Spinal cord (tissue), 10 donors: Measurements from ENCODE around the gene PRSS33. TPM values are rescaled to one million over a fixed set of nuclear protein-coding genes. Genes with fewer than 3 reads are reported as not detected.

Experiments used
- DNase-seq, 6 donors: peaks; one replicate each; pipeline versions ENCODE4 v3.0.0 to v3.0.0-alpha.2; 2013 to 2015; ENCODE audit warnings: low spot score in 6 of 6, low read depth in 4 of 6
- H3K27ac ChIP-seq: one replicate; pipeline ENCODE4 v1.5.1; 2013; ENCODE audit warnings: low read depth, low read length, control low read depth
- H3K27me3 ChIP-seq: one replicate; pipeline ENCODE4 v1.6.1; 2013; ENCODE audit warnings: low read length; ENCODE audit not compliant: control insufficient read depth, insufficient read depth
- H3K36me3 ChIP-seq: one replicate; pipeline ENCODE4 v1.6.1; 2013; ENCODE audit warnings: low read length; ENCODE audit not compliant: control insufficient read depth, insufficient read depth
- H3K4me1 ChIP-seq: one replicate; pipeline ENCODE4 v1.6.1; 2013; ENCODE audit warnings: low read length; ENCODE audit not compliant: control insufficient read depth, insufficient read depth
- H3K4me3 ChIP-seq: one replicate; pipeline ENCODE4 v1.5.1; 2013; ENCODE audit warnings: low read depth, low read length, control low read depth
- H3K9me3 ChIP-seq: one replicate; pipeline ENCODE4 v1.6.1; 2013; ENCODE audit warnings: low read length; ENCODE audit not compliant: control insufficient read depth, insufficient read depth
- WGBS: methylation state at CpG from one replicate; pipeline ENCODE4 v1.1.5; 2013; ENCODE audit warnings: missing lambda C conversion rate; ENCODE audit not compliant: insufficient coverage; 5-methylcytosine and 5-hydroxymethylcytosine counted together
- polyA plus RNA-seq, 2 donors: library from polyadenylated mRNA; unstranded; fragments of 120-200 nt; gene quantifications; one replicate each; pipeline ENCODE4 v1.2.1, GENCODE V29; 2013; ENCODE audit not compliant: insufficient read length in 2 of 2
- total RNA-seq, 2 donors: library from RNA; depleted of rRNA in 1 of 2; stranded (reverse); fragments of 120-200 nt in 1 of 2; fragments of >200 nt in 1 of 2; gene quantifications; one replicate each; pipeline versions ENCODE4 v1.2.3 to v1.2.4, GENCODE V29; 2013 to 2014
- donor health status: healthy.

PRSS33 gene
- total and polyA plus RNA-seq, 4 donors: 0.17 to 0.24 (median 0.21) TPM; not detected in 1

- DNase-seq: no peak
- WGBS: 88% methylated on average over 15 of the region's 17 CpGs
- H3K36me3 ChIP-seq: no peaks in the 10 kb centered on the region
- H3K4me3 ChIP-seq: no peak overlapping the region
- H3K9me3 ChIP-seq: no peaks in the 10 kb centered on the region
- peaks cover 5% of the 10 kb centered on the region for H3K27me3 ChIP-seq
- H3K27ac ChIP-seq: no peak overlapping the region
- H3K4me1 ChIP-seq: peaks cover 10% of the 10 kb centered on the region
These were observed 41.6 kb upstream of the PRSS33 start for GRCh38 chr16:2828876-2829430.

- Histone ChIP-seq H3K4me1 (peaks cover 10% of the 10 kb centered on the region), H3K27ac (no peak overlapping the region), H3K4me3 (no peak overlapping the region), H3K9me3 (no peaks in the 10 kb centered on the region), H3K27me3 (peaks cover 5% of the 10 kb centered on the region), H3K36me3 (no peaks in the 10 kb centered on the region)
- no peak for DNase-seq
- 86% methylated on average over 8 of the region's 8 CpGs for WGBS
These were observed 41.1 kb upstream of the PRSS33 start for GRCh38 chr16:2828521-2828840.

DNA sequence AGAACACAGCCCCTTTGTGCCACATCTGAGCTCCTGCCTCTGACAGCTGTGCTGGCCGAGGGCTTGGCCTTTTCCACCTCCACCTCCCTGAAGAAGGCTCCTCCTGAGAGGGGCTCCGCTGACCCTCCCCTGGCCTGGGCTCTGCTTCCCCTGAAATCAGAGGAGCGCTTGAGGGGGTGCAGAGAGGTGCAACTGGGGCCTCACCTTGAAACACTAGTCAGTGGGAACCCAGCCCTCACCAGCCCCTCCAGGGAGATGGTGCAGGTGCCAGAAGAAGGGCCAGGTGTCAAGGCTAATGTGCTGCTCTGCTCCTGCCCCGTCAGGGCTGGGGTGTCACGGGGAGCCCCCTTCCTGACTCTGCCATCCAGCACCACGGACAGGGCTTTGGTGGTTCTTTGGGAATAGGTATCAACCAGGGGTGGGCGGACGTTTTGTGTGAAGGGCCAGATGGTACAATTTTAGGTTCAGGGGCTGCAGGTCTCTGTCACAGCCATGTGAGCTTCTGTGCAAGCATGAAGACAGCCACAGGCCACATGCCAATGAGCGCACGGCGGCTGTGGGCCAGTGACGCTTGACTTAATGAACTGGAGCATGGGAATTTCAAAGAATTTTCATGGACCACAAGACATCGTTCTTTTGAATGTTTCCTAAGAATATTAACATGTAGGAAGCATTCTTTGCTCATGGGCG is 40.6 kb upstream of the PRSS33 start:
- Histone ChIP-seq H3K27ac (no peak overlapping the region), H3K36me3 (no peaks in the 10 kb centered on the region), H3K27me3 (peaks cover 4% of the 10 kb centered on the region), H3K9me3 (no peaks in the 10 kb centered on the region), H3K4me1 (peaks cover 10% of the 10 kb centered on the region), H3K4me3 (no peak overlapping the region)
- 66% methylated on average over 12 of the region's 14 CpGs for WGBS
- DNase-seq: no peak

DNA sequence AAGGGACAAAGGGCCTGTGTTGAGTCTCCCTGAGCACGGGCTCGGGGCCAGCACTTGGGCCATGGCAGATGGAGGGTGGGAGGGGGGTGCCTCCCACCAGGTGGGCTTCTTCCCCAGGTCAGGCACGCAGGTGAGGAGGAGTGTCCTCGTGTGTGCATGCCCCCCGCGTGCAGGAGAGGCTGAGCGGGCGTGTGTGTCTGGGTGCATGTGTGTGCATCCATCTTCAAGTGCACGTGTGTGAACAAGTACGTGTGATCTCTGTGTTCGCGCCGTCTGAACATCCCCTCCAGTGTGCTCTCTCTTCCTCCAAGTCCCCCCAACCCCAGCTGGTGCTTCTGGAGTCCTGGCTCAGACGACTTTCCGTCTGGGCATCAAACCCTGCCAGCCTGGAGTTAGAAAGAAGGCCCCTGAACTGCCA is 40.0 kb upstream of the PRSS33 start:
- H3K9me3 ChIP-seq: no peaks in the 10 kb centered on the region
- H3K27ac ChIP-seq: no peak overlapping the region
- H3K36me3 ChIP-seq: no peaks in the 10 kb centered on the region
- H3K27me3 ChIP-seq: no peaks in the 10 kb centered on the region
- WGBS: 72% methylated on average over 14 of the region's 15 CpGs
- peak in 1 of 6 donors; percentile 61 for DNase-seq
- no peak overlapping the region for H3K4me3 ChIP-seq
- peaks cover 10% of the 10 kb centered on the region for H3K4me1 ChIP-seq

GRCh38 chr16:2826591-2827373 is 39.4 kb upstream of the PRSS33 start:
- no peak for DNase-seq
- H3K4me1 ChIP-seq: peaks cover 10% of the 10 kb centered on the region
- no peaks in the 10 kb centered on the region for H3K36me3 ChIP-seq
- no peaks in the 10 kb centered on the region for H3K9me3 ChIP-seq
- H3K27me3 ChIP-seq: peaks cover 3% of the 10 kb centered on the region
- H3K4me3 ChIP-seq: no peak overlapping the region
- H3K27ac ChIP-seq: no peak overlapping the region
- 71% methylated on average over 18 of the region's 19 CpGs for WGBS

GRCh38 chr16:2825906-2826305 is 38.5 kb upstream of the PRSS33 start:
- H3K27ac ChIP-seq: no peak overlapping the region
- H3K4me3 ChIP-seq: no peak overlapping the region
- WGBS: 77% methylated on average over 7 of the region's 11 CpGs
- H3K4me1 ChIP-seq: peaks cover 10% of the 10 kb centered on the region
- no peak for DNase-seq
- no peaks in the 10 kb centered on the region for H3K36me3 ChIP-seq
- H3K9me3 ChIP-seq: no peaks in the 10 kb centered on the region
- H3K27me3 ChIP-seq: peaks cover 4% of the 10 kb centered on the region

DNA sequence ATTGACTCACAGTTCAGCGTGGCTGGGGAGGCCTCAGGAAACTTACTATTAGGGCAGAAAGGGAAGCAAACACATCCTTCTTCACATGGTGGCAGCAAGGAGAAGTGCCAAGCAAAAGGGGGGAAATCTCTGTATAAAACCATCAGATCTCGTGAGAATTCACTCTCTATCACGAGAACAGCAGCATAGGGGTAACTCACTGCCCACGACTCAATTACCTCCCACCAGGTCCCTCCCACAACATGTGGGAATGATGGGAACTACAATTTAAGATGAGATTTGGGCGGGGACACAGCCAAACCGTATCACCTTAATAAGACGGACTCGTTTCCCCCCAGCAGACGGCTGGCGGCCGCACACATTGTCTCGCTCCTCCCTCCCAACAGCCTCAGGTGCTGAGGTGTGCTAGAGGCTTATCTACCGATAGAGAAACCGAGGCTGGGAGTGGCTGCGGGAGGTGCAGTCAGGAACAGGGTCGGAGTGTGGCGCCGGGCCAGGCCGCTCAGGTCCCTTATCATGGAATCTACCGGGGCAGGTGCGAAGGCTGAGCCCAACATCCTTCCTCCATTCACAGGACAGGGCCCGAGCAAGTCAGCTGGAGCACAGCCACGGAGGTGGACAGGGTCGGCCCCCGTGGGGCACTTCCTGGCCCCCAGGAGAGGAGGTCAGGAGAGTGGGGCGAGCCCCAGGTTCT is 37.8 kb upstream of the PRSS33 start:
- DNase-seq: no peak
- Histone ChIP-seq H3K27ac (no peak overlapping the region), H3K36me3 (no peaks in the 10 kb centered on the region), H3K4me1 (peaks cover 10% of the 10 kb centered on the region), H3K4me3 (no peak overlapping the region), H3K9me3 (no peaks in the 10 kb centered on the region), H3K27me3 (peaks cover 4% of the 10 kb centered on the region)
- WGBS: 80% methylated on average over 15 of the region's 26 CpGs

DNA sequence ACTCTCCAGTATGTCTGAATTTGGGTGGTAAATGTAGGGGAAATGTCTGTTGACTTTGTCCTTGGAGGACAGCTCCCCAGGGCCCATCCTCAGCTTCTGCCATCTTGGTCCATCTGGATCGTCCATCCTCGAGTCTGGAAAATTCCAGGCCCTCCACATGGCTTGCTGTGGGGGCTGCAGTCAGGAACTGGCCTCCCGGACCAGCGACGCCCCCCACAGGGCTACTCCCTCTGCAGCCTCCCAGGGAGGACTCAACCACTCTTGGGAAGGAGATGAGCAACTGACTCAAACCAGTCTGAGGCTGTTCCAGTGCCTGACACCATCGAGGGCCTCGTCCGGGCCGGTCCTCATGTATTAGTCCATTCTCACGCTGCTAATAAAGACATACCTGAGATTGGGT is 37.3 kb upstream of the PRSS33 start:
- DNase-seq: no peak
- no peak overlapping the region for H3K27ac ChIP-seq
- WGBS: 81% methylated on average over 10 of the region's 10 CpGs

GRCh38 chr16:2822496-2822895 is 35.1 kb upstream of the PRSS33 start:
- peaks cover 4% of the 10 kb centered on the region for H3K27me3 ChIP-seq

More for the DNA sequence above, 37.3 kb upstream of the PRSS33 start:
- no peaks in the 10 kb centered on the region for H3K9me3 ChIP-seq
- no peak overlapping the region for H3K4me3 ChIP-seq
- H3K4me1 ChIP-seq: peaks cover 10% of the 10 kb centered on the region
- no peaks in the 10 kb centered on the region for H3K36me3 ChIP-seq
- H3K27me3 ChIP-seq: peaks cover 4% of the 10 kb centered on the region

More at GRCh38 chr16:2822496-2822895, 35.1 kb upstream of the PRSS33 start:
- no peak for DNase-seq
- WGBS: 64% methylated on average over 4 of the region's 4 CpGs
- H3K36me3 ChIP-seq: no peaks in the 10 kb centered on the region
- H3K27ac ChIP-seq: no peak overlapping the region
- peaks cover 6% of the 10 kb centered on the region for H3K4me1 ChIP-seq
- H3K9me3 ChIP-seq: no peaks in the 10 kb centered on the region
- no peak overlapping the region for H3K4me3 ChIP-seq
